ENCODE results near the gene MECR. TPM values are rescaled to one million over a fixed set of nuclear protein-coding genes. Genes with fewer than 3 reads are reported as not detected.

MECR gene
- total RNA-seq, 1 donor from 2014 or later: 11.7 TPM

- Histone ChIP-seq H3F3A (ENCODE audit: low read depth) (peaks cover 31% of the 10 kb centered on the region), H3K27me3 (no peaks in the 10 kb centered on the region), H3K79me2 (ENCODE audit: low read depth) (peaks cover 59% of the 10 kb centered on the region), H3K9me3 (ENCODE audit: low read depth) (no peaks in the 10 kb centered on the region), H3K9ac (peak overlapping the region; percentile 100), H4K20me1 (ENCODE audit: low read depth) (peaks cover 47% of the 10 kb centered on the region), H3K4me3 (peak overlapping the region; percentile 99), H3K4me1 (peaks cover 14% of the 10 kb centered on the region), H3K27ac (peak overlapping the region; percentile 99), H2AFZ (replicated peaks) (peak overlapping the region; percentile 97), H3K4me2 (peak overlapping the region; percentile 100), H3K36me3 (peaks cover 15% of the 10 kb centered on the region)
- peaks cover 17% of the 10 kb centered on the region for H3K9me3 Mint-ChIP-seq
- TF ChIP-seq EZH2 (IDR thresholded peaks at IDR 0.05): no peak
- no peak for TF ChIP-seq EZH2phosphoT487 (IDR thresholded peaks at IDR 0.05)
- TF ChIP-seq CTCF (IDR thresholded peaks at IDR 0.05): no peak
- no peak for DNase-seq (ENCODE audit: low spot score)
- H3K4me1 Mint-ChIP-seq: peaks cover 12% of the 10 kb centered on the region
- H3K27me3 Mint-ChIP-seq (ENCODE audit: insufficient read depth, low read depth): peaks cover 2% of the 10 kb centered on the region
- peak overlapping the region; percentile 70 for H3K27ac Mint-ChIP-seq
- H3K4me3 Mint-ChIP-seq: peak overlapping the region; percentile 97
- H3K36me3 Mint-ChIP-seq: peaks cover 30% of the 10 kb centered on the region
Measured at GRCh38 chr1:29180497-29181412, 50.0 kb downstream of the MECR start.

- H3K4me2 ChIP-seq: peak overlapping the region; percentile 100
- no peaks in the 10 kb centered on the region for H3K27me3 ChIP-seq
- H3K36me3 ChIP-seq: peaks cover 15% of the 10 kb centered on the region
- no peak overlapping the region for H2AFZ ChIP-seq (replicated peaks)
- no peaks in the 10 kb centered on the region for H3K9me3 ChIP-seq (ENCODE audit: low read depth)
- peak overlapping the region; percentile 99 for H3K4me3 ChIP-seq
- peaks cover 52% of the 10 kb centered on the region for H4K20me1 ChIP-seq (ENCODE audit: low read depth)
- H3K9ac ChIP-seq: peak overlapping the region; percentile 100
- peaks cover 19% of the 10 kb centered on the region for H3K9me3 Mint-ChIP-seq
- peaks cover 68% of the 10 kb centered on the region for H3K79me2 ChIP-seq (ENCODE audit: low read depth)
- TF ChIP-seq CTCF (IDR thresholded peaks at IDR 0.05) (no peak), EZH2phosphoT487 (IDR thresholded peaks at IDR 0.05) (no peak), EZH2 (IDR thresholded peaks at IDR 0.05) (no peak)
- DNase-seq (ENCODE audit: low spot score): no peak
- peaks cover 32% of the 10 kb centered on the region for H3K36me3 Mint-ChIP-seq
- peaks cover 14% of the 10 kb centered on the region for H3K4me1 ChIP-seq
- no peak overlapping the region for H3K27ac Mint-ChIP-seq
- peaks cover 12% of the 10 kb centered on the region for H3K4me1 Mint-ChIP-seq
- H3K27me3 Mint-ChIP-seq (ENCODE audit: insufficient read depth, low read depth): peaks cover 2% of the 10 kb centered on the region
- H3K27ac ChIP-seq: no peak overlapping the region
- peaks cover 31% of the 10 kb centered on the region for H3F3A ChIP-seq (ENCODE audit: low read depth)
- H3K4me3 Mint-ChIP-seq: peak overlapping the region; percentile 97
Measured at GRCh38 chr1:29179641-29180184, 51.0 kb downstream of the MECR start.

GRCh38 chr1:29177022-29177705, 53.6 kb downstream of the MECR start:
- H3K4me2 ChIP-seq: no peak overlapping the region

More at GRCh38 chr1:29177022-29177705, 53.6 kb downstream of the MECR start:
- peaks cover 10% of the 10 kb centered on the region for H3K4me1 ChIP-seq
- H3F3A ChIP-seq (ENCODE audit: low read depth): peaks cover 25% of the 10 kb centered on the region
- Mint-ChIP-seq H3K27me3 (ENCODE audit: insufficient read depth, low read depth) (peaks cover 2% of the 10 kb centered on the region), H3K36me3 (peaks cover 41% of the 10 kb centered on the region), H3K9me3 (peaks cover 24% of the 10 kb centered on the region), H3K4me3 (no peak overlapping the region), H3K4me1 (peaks cover 10% of the 10 kb centered on the region), H3K27ac (no peak overlapping the region)
- H2AFZ ChIP-seq (replicated peaks): no peak overlapping the region
- H3K27me3 ChIP-seq: no peaks in the 10 kb centered on the region
- H3K27ac ChIP-seq: no peak overlapping the region
- DNase-seq (ENCODE audit: low spot score): no peak
- no peak overlapping the region for H3K9ac ChIP-seq
- H3K36me3 ChIP-seq: peaks cover 15% of the 10 kb centered on the region
- H3K79me2 ChIP-seq (ENCODE audit: low read depth): peaks cover 93% of the 10 kb centered on the region
- H3K9me3 ChIP-seq (ENCODE audit: low read depth): no peaks in the 10 kb centered on the region
- TF ChIP-seq CTCF (IDR thresholded peaks at IDR 0.05): no peak
- TF ChIP-seq EZH2phosphoT487 (IDR thresholded peaks at IDR 0.05): no peak
- TF ChIP-seq EZH2 (IDR thresholded peaks at IDR 0.05): no peak
- H4K20me1 ChIP-seq (ENCODE audit: low read depth): peaks cover 68% of the 10 kb centered on the region
- no peak overlapping the region for H3K4me3 ChIP-seq

Measured in neural progenitor cell (in vitro differentiated cells).